Measurements from ENCODE around the gene FAM24B. TPM values are rescaled to one million over a fixed set of nuclear protein-coding genes. Genes with fewer than 3 reads are reported as not detected.

The FAM24B gene
- total and polyA plus RNA-seq, 2 experiments from 2014 or later: 6.5 to 14.5 TPM

DNA sequence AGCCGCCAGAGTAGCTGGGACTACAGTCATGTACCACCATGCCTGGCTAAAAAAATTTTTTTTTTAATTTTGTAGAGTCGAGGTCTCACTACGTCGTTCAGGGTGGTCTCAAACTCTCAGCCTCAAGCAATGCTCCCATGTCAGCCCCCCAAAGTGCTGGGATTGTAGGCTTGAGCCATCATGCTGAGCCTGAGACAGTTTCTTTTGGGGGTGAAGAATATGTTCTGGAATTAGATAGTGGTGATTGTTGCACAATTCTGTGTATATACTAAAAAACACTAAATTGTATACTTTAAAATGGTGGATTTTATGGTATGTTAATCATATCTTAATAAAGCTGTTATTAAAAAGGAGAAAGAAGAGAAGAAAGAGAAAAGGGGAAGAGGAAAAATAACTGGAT, 35.2 kb downstream of the FAM24B start (continued):
- TF ChIP-seq ZNF462 (CRISPR knock-in tag; IDR thresholded peaks at IDR 0.05): no peak
- TF ChIP-seq POLR2AphosphoS5 (IDR thresholded peaks at IDR 0.05; ENCODE audit: low read depth): no peak
- no peak for TF ChIP-seq JUNB (IDR thresholded peaks at IDR 0.05; ENCODE audit: unreplicated experiment)

GRCh38 chr10:122841569-122841968, 37.8 kb downstream of the FAM24B start:
- peaks cover 84% of the 10 kb centered on the region for H3K36me3 Mint-ChIP-seq (ENCODE audit: low read depth)
- TF ChIP-seq EZH2phosphoT487 (IDR thresholded peaks at IDR 0.05; ENCODE audit: unreplicated experiment): no peak
- TF ChIP-seq ZNF462 (CRISPR knock-in tag; IDR thresholded peaks at IDR 0.05): no peak
- TF ChIP-seq ZNF331 (CRISPR knock-in tag; IDR thresholded peaks at IDR 0.05; ENCODE audit: low read depth): no peak
- no peak for TF ChIP-seq CREB1 (CRISPR knock-in tag; IDR thresholded peaks at IDR 0.05; ENCODE audit: low read depth)

More at GRCh38 chr10:122841569-122841968, 37.8 kb downstream of the FAM24B start:
- peaks cover 3% of the 10 kb centered on the region for H3K27me3 Mint-ChIP-seq (ENCODE audit: insufficient read depth, low read depth, poor library complexity)
- no peak overlapping the region for H3K4me3 ChIP-seq
- no peak overlapping the region for H2AFZ ChIP-seq
- H3K27me3 ChIP-seq (ENCODE audit: insufficient read depth): no peaks in the 10 kb centered on the region
- DNase-seq (ENCODE audit: low spot score) (no peak), ATAC-seq (no peak)
- H3K79me2 ChIP-seq (replicated peaks; ENCODE audit: insufficient read depth): 0 out of 2 replicates have a peak, but pooled peaks cover 3% of the 10 kb centered on the region
- H3F3A ChIP-seq (replicated peaks; ENCODE audit: low read depth): no peaks in the 10 kb centered on the region
- no peak overlapping the region for H3K27ac Mint-ChIP-seq
- H3K4me1 Mint-ChIP-seq: peaks cover 11% of the 10 kb centered on the region
- peaks cover 5% of the 10 kb centered on the region; the same call in 1 of the 2 replicates for H3K36me3 ChIP-seq (ENCODE audit: insufficient read depth)
- no peaks in the 10 kb centered on the region for H4K20me1 ChIP-seq (replicated peaks; ENCODE audit: insufficient read depth)
- H3K9me2 ChIP-seq (ENCODE audit: insufficient read depth): peaks cover 3% of the 10 kb centered on the region; the same call in 1 of the 2 replicates
- H3K9me3 Mint-ChIP-seq: peaks cover 22% of the 10 kb centered on the region
- H3K27ac ChIP-seq (ENCODE audit: low read depth): no peak overlapping the region
- H3K4me3 Mint-ChIP-seq: no peak overlapping the region
- no peak overlapping the region for H3K4me2 ChIP-seq
- H3K4me1 ChIP-seq (ENCODE audit: insufficient read depth): peaks cover 3% of the 10 kb centered on the region; the same call in 1 of the 2 replicates

All from GM23338 (cell line).